Measurements from ENCODE around the gene CDKL1.

DNA sequence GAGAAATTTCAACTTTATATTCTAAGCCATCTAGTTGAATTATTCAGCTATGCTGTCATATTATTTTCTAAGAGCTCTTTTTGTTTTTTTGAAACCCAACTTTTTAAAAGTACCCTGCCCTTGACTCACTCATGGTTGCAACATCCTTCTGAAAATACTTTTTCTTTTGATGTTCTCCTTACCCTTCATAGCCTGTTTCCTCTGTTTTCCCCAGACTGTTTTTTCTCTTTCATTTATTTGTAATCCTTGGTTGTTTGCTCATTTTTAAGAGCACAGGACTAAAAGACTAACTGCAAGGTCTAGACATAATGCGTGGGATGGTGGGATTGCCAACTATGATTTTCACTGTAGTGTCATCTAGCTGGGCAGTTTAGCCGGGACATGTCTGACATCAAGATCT lies 21.2 kb upstream of the CDKL1 start:
- TF ChIP-seq, protein P1, sequence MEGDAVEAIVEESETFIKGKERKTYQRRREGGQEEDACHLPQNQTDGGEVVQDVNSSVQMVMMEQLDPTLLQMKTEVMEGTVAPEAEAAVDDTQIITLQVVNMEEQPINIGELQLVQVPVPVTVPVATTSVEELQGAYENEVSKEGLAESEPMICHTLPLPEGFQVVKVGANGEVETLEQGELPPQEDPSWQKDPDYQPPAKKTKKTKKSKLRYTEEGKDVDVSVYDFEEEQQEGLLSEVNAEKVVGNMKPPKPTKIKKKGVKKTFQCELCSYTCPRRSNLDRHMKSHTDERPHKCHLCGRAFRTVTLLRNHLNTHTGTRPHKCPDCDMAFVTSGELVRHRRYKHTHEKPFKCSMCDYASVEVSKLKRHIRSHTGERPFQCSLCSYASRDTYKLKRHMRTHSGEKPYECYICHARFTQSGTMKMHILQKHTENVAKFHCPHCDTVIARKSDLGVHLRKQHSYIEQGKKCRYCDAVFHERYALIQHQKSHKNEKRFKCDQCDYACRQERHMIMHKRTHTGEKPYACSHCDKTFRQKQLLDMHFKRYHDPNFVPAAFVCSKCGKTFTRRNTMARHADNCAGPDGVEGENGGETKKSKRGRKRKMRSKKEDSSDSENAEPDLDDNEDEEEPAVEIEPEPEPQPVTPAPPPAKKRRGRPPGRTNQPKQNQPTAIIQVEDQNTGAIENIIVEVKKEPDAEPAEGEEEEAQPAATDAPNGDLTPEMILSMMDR (conservative IDR thresholded peaks at IDR 0.05; ENCODE audit: low read depth, low read length): no peak
- TF ChIP-seq EZH2phosphoT487 (IDR thresholded peaks at IDR 0.05; ENCODE audit: borderline replicate concordance, low read length): no peak
